GM18909 (cell line): ENCODE data around the gene SLC2A6.

Experiments
- ATAC-seq: cut with Tn5 transposase; IDR thresholded peaks from one replicate; pipeline ENCODE4 v1.9.1; 2021; ENCODE audit warnings: mild to moderate bottlenecking; ENCODE audit not compliant: unreplicated experiment, poor library complexity

Gene SLC2A6

DNA sequence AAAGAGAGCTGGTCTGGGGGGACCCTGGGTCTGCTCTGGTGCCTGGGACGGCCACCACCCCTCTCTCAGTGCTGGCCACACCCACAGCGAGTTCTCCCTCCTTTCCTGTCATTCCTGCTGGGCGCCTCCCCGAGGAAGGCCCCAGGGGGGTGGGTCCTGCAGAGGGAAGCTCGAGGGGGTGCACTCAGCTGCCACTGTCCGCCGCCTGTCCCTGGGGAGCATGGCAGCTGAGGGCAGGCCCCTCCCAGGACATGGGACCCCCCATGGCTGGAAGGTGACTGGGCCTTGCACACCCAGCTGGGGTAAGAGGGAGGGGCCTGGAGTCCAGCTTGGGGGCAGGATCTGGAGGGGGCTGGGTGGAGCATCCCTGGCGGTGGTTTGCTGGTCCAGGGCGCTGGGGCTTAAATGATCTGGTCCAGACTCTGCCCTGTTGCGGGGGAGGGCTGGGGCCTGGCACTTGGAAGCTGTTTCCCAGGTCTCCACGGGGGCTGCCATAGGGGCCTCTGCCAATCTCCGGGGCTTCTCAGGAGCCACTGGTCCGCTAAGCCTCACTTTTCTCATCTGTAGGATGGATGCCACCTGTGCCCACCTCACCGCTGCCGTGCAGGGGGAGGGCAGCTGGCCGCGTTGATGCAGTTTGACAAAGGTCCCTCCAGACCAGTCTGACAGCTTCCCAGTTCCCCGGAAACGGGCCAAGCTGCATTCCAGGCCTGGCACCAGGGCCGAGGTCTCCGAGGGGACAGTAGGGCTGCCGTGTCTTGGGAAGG lies 6.0 kb upstream of the SLC2A6 start:
- ATAC-seq, result no peak

DNA sequence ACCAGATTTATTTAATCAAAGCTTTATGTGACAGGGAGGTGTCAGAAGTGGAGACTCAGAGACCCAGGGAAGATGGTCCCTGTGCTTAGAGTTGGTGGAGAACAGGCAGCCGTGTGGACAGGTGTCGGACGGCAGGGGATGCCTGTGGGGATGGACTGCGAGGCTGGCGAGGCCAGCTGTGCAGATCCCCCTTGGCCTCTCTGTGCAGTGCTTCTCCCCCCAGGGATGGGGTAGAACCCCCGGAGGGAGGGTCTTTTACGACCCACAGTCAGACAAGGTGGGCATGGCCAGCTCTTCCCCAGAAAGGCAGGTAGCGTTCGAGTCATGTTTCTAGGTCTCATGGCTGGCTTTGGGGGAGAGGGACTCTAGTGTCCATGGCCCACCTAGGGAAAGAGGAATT lies 4.7 kb upstream of the SLC2A6 start:
- ATAC-seq, result no peak

DNA sequence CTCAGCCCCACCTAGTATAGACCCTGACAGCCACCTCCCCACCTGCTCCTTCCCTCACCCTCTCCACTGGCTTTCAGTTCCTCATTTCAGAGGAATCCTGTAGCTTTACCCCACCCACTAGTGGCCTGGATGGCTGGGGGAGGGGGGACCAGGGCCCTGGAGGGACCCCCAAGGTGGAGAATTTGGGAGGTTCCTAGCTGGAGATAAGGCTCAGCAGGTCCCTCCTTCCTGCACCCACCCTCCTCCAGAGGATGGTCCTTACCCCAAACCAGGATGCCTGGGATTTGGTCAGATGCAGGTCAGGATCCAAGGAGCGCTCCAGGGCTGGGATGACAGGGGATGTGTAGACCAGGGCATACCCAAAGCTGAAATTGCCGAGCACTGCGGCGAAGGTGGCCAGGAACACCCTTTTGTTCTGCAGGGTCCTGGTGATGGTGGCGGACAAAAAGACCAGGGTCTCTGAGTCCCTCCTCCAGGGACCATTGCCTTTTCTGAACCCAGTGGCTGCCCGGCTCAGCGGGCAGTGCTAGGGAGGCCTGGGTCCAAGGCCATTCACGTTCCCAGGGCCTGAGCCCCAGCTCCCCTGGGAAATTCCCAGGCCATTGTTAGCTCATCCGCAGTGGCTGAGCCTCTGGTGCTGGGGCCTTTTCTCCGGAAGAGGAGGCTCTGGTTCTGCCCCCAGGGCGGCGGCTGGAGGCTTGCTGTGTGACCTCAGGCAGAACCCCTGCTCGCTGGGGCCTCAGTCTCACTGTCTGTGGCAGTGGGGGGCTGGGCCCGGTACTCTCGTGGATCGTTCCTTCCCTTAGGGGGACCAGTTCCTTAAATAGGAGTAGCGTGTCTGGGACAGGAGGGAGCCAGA lies 678 bp downstream of the SLC2A6 start:
- ATAC-seq, result peak; percentile 31

GRCh38 chr9:133477461-133477860 lies 1.4 kb downstream of the SLC2A6 start:
- ATAC-seq, result no peak

GRCh38 chr9:133476941-133477340 lies 2.0 kb downstream of the SLC2A6 start:
- ATAC-seq, result no peak

- no peak for ATAC-seq
These were observed 2.6 kb downstream of the SLC2A6 start for GRCh38 chr9:133476036-133476931.

- no peak for ATAC-seq
These were observed 3.4 kb downstream of the SLC2A6 start for GRCh38 chr9:133475292-133476012.

GRCh38 chr9:133474853-133475252 lies 4.0 kb downstream of the SLC2A6 start:
- ATAC-seq, result no peak

- no peak for ATAC-seq
These were observed 4.7 kb downstream of the SLC2A6 start for GRCh38 chr9:133474215-133474614.

- ATAC-seq, result no peak
These were observed 5.2 kb downstream of the SLC2A6 start for GRCh38 chr9:133473743-133474142.

DNA sequence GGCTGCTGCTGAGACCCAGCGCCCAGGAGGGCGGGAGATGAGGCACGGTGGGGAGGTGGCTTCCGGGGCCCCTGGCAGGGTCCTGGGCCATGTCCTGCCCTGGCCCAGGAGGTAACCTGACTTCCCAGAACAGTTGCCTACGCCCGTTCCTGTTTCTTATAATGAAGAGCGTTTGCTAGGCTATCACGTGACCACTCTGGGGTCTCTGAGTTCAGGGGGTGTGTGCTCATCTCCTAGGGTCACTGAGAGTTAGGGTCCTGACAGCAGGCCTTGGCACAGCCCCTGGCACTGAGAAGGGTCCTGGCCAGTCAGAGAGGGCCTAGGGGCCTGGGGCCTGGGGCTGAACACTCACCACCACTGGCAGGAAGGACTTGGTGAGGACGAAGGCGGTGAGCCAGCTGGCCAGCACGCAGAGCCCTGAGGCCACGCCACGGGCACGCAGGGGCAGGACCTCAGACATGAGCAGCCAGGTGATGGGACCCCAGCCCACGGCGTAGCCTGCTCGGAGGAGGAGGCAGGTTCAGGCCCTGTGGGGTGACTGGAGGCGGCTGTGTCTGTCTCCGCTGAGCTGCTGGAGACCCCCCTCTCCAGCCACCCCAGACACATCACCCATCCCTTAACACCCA lies 6.0 kb downstream of the SLC2A6 start:
- ATAC-seq, result no peak

- ATAC-seq, result no peak
These were observed 6.6 kb downstream of the SLC2A6 start for GRCh38 chr9:133472277-133472645.

GRCh38 chr9:133471551-133472276 lies 7.2 kb downstream of the SLC2A6 start:
- ATAC-seq, result no peak

DNA sequence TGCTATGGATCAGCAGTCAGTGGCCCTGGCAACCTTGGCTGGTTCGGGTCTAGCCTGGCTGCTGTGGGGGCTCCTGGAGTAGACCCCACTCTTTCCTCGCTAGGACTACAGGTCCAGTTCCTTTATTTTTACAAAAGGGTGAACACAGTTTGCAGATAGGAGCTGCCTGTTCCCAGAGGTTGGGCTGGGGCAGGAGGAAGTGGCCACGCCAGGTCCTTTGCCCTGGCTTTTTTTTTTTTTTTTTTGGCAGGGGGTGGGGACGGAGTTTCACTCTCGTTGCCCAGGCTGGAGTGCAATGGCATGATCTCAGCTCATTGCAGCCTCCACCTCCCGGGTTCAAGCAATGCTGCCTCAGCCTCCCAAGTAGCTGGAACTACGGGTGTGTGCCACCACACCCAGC lies 7.9 kb downstream of the SLC2A6 start:
- no peak for ATAC-seq

GRCh38 chr9:133470427-133470924 lies 8.4 kb downstream of the SLC2A6 start:
- no peak for ATAC-seq

GRCh38 chr9:133468777-133469421 lies 10.0 kb downstream of the SLC2A6 start:
- no peak for ATAC-seq

DNA sequence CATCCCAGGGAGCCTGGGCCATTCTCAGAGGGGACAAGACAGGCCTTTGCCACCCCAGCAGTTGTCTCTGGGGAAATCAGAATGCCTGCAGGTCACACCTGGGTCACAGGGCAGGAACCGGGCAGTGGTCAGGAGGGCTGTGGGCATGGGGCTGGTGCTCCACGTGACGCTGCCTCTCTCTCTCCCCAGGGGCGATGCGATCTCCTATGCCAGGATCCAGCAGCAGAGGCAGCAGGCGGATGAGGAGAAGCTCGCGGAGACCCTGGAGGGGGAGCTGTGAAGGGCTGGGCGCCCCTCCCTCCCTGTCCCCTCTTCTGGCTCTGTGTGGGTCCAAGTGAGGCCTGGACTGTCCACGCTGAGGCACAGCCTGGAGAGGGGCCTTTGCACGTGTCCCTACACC lies 10.5 kb downstream of the SLC2A6 start:
- ATAC-seq, result no peak

DNA sequence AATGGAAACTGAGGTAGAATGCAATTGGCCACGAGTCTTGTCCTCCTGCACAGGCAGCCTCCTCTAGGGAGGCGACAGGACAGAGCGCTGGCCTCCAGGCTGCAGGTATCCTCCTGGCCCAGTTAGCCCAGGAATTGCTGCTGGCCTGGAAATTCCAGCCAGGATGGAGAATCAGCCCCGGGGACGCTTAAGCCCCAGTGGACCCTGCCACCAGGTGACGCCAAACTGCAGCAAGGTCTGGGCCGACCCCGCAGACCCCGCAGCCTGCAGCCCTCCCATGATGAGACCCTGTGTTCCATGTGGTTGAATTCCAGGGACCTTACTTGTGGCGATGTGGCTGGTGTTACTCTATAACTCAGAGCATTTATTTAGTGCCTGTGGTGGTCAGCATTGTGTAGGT lies 11.8 kb downstream of the SLC2A6 start:
- no peak for ATAC-seq
